GM18870 (cell line): ENCODE results near the gene MKS1.

Source experiments
- ATAC-seq: cut with Tn5 transposase; IDR thresholded peaks from one replicate; pipeline ENCODE4 v1.9.1; 2021; ENCODE audit warnings: moderate library complexity; ENCODE audit not compliant: unreplicated experiment

MKS1 gene

DNA sequence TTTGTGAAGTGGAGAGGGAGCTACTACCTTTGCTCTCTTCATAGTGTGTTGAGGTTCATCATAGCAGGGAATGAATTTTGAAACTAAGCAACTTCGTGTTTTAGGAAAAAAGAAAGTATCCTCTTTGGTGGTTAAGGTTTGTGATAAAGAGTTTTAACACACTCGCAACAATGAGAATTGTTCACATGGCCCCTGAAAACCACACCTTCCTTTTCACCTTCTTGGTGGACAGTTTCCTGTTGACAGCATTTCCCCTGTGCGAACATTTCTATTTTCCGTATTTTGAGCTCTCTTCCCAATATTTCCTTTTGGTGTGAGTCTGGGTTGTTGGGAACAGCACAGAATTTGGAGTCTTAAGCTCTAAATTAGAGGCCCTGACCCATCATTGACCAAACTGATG, 48.4 kb downstream of the MKS1 start:
- no peak for ATAC-seq

GRCh38 chr17:58166682-58167081, 52.4 kb downstream of the MKS1 start, which contains the start of gene OR4D2:
TSS of gene OR4D2 (plus strand) at chr17:58166982. CDS start at chr17:58169656, 2,674 bp downstream.
- ATAC-seq = no peak

GRCh38 chr17:58165981-58166380, 53.1 kb downstream of the MKS1 start:
- no peak for ATAC-seq

- no peak for ATAC-seq
Measured at GRCh38 chr17:58161566-58161965, 57.5 kb downstream of the MKS1 start.

- no peak for ATAC-seq
Measured at GRCh38 chr17:58158181-58158580, 60.9 kb downstream of the MKS1 start.

- no peak for ATAC-seq
Measured at GRCh38 chr17:58156839-58157803, 61.9 kb downstream of the MKS1 start.
